IMR-90 (cell line): ENCODE measurements around the gene SLX9. TPM values are rescaled to one million over a fixed set of nuclear protein-coding genes. Genes with fewer than 3 reads are reported as not detected.
"Not testable (repeated sequence)": the region's sequence is repeated elsewhere in the genome, so short reads cannot be mapped to it uniquely, and the experiment has no call there.

Experiments used
- ATAC-seq: fragments of 200-7000 bp; cut with Tn5 transposase; 2 replicates; pipeline ENCODE4 v1.9.1; 2020; ENCODE audit warnings: low read depth, mild to moderate bottlenecking, moderate library complexity
- BruUV-seq: library from RNA; stranded (reverse); fragments of 400-500 nt; replicated peaks from 2 replicates; lab custom pipeline; 2021; lab: Mats Ljungman, UMichigan
- CTCF ChIA-PET: fragments of 300-600 bp; formaldehyde crosslinking; extraction: SDS; loops from one replicate; lab custom pipeline; 2021; ENCODE audit warnings: antibody characterized with exemption; lab: Yijun Ruan, JAX
- POLR2A ChIA-PET: fragments of 300-600 bp; sonication (Branson Sonifier 250); formaldehyde crosslinking; loops from one replicate; lab custom pipeline; 2022; ENCODE audit warnings: antibody characterized with exemption; ENCODE audit not compliant: unreplicated experiment; lab: Charles Lee
- DNase-seq: peaks from one replicate; pipeline ENCODE4 v3.0.0; 2013
- H2AFZ ChIP-seq: replicated peaks from 2 replicates; pipeline ENCODE3; 2013; ENCODE audit warnings: low read length, mild to moderate bottlenecking; ENCODE audit not compliant: poor library complexity
- H2AK5ac ChIP-seq: 2 replicates; pipeline ENCODE4 v1.6.1; 2013; ENCODE audit warnings: low read depth, low read length, inconsistent platforms
- H2AK9ac ChIP-seq: replicated peaks from 2 replicates; pipeline ENCODE3; 2013; ENCODE audit warnings: mild to moderate bottlenecking, low read depth, low read length, moderate library complexity; ENCODE audit not compliant: poor library complexity
- H2BK120ac ChIP-seq: 2 replicates; pipeline ENCODE4 v1.6.1; 2013; ENCODE audit warnings: low read depth, low read length, inconsistent platforms
- H2BK15ac ChIP-seq: 3 replicates; pipeline ENCODE4 v1.6.1; 2013; ENCODE audit warnings: low read depth, low read length, inconsistent platforms
- H2BK20ac ChIP-seq: 2 replicates; pipeline ENCODE4 v1.6.1; 2013; ENCODE audit warnings: low read depth, mild to moderate bottlenecking, inconsistent platforms, low read length, moderate library complexity
- H2BK5ac ChIP-seq: 2 replicates; pipeline ENCODE4 v1.6.1; 2013; ENCODE audit warnings: mild to moderate bottlenecking, low read depth, low read length, inconsistent platforms; ENCODE audit not compliant: poor library complexity, severe bottlenecking
- H3K14ac ChIP-seq: replicated peaks from 2 replicates; pipeline ENCODE4 v1.6.1; 2013; ENCODE audit warnings: low read depth, low read length, inconsistent platforms
- H3K18ac ChIP-seq: 2 replicates; pipeline ENCODE4 v1.6.1; 2013; ENCODE audit warnings: low read depth, low read length, control low read depth
- H3K23ac ChIP-seq: 2 replicates; pipeline ENCODE4 v1.6.1; 2013; ENCODE audit warnings: low read depth, low read length, inconsistent platforms
- H3K27ac ChIP-seq: 2 replicates; pipeline ENCODE4 v1.5.1; 2013; ENCODE audit warnings: mild to moderate bottlenecking, control low read depth, low read length; ENCODE audit not compliant: insufficient read depth
- H3K27me3 ChIP-seq: 2 replicates; pipeline ENCODE4 v1.6.1; 2013; ENCODE audit warnings: low read length; ENCODE audit not compliant: control insufficient read depth, insufficient read depth
- H3K36me3 ChIP-seq: 2 replicates; pipeline ENCODE4 v1.6.1; 2013; ENCODE audit warnings: low read length, mixed read lengths; ENCODE audit not compliant: control insufficient read depth, insufficient read depth
- H3K4ac ChIP-seq: 2 replicates; pipeline ENCODE4 v1.6.1; 2013; ENCODE audit warnings: low read depth, low read length, inconsistent platforms
- H3K4me1 ChIP-seq: 2 replicates; pipeline ENCODE4 v1.6.1; 2013; ENCODE audit warnings: low read length, mixed read lengths; ENCODE audit not compliant: control insufficient read depth, insufficient read depth
- H3K4me2 ChIP-seq: 2 replicates; pipeline ENCODE4 v1.6.1; 2013; ENCODE audit warnings: low read depth, mild to moderate bottlenecking, control low read depth, low read length, moderate library complexity
- H3K4me3 ChIP-seq: 2 replicates; pipeline ENCODE4 v1.5.1; 2013; ENCODE audit warnings: low read depth, mild to moderate bottlenecking, control low read depth, low read length, moderate library complexity; ENCODE audit not compliant: insufficient read depth
- H3K56ac ChIP-seq: 2 replicates; pipeline ENCODE4 v1.6.1; 2013; ENCODE audit warnings: low read length, inconsistent platforms; ENCODE audit not compliant: insufficient read depth; ENCODE audit errors: extremely low read depth
- H3K79me1 ChIP-seq, 2 experiments: 2 replicates each; pipeline ENCODE4 v1.6.1; 2013; ENCODE audit warnings: low read length in 2 of 2, inconsistent platforms in 1 of 2, low read depth in 1 of 2
- H3K9ac ChIP-seq: 2 replicates; pipeline ENCODE4 v1.6.1; 2013; ENCODE audit warnings: low read depth, low read length, control low read depth
- H3K9me1 ChIP-seq: 2 replicates; pipeline ENCODE4 v1.6.1; 2013; ENCODE audit warnings: low read length, inconsistent platforms; ENCODE audit not compliant: insufficient read depth
- H3K9me3 ChIP-seq: 2 replicates; pipeline ENCODE4 v1.6.1; 2013; ENCODE audit warnings: low read length; ENCODE audit not compliant: control insufficient read depth, insufficient read depth
- H4K20me1 ChIP-seq: 2 replicates; pipeline ENCODE4 v1.6.1; 2013; ENCODE audit warnings: low read length, inconsistent platforms; ENCODE audit not compliant: insufficient read depth
- H4K5ac ChIP-seq: 2 replicates; pipeline ENCODE4 v1.6.1; 2013; ENCODE audit warnings: mild to moderate bottlenecking, low read depth, low read length, control low read depth
- H4K8ac ChIP-seq, 2 experiments: 2 replicates each; pipeline ENCODE4 v1.6.1; 2013; ENCODE audit warnings: low read depth in 2 of 2, low read length in 2 of 2, control low read depth in 1 of 2, inconsistent platforms in 1 of 2
- H4K91ac ChIP-seq: 2 replicates; pipeline ENCODE4 v1.6.1; 2013; ENCODE audit warnings: low read depth, low read length, inconsistent platforms; ENCODE audit not compliant: insufficient read depth
- CTCF ChIP-seq: conservative IDR thresholded peaks from 2 replicates; pipeline ENCODE4 v1.5.1; 2012; ENCODE audit warnings: mild to moderate bottlenecking, low read depth, low read length, improper control_type of control experiment
- WGBS, 2 experiments: methylation state at CpG; one replicate each; pipeline versions ENCODE4 v1.1.5 to v1.1.7; 2013; ENCODE audit warnings: missing lambda C conversion rate in 2 of 2; ENCODE audit not compliant: insufficient read length in 1 of 2; ENCODE audit errors: extremely low coverage in 2 of 2; 5-methylcytosine and 5-hydroxymethylcytosine counted together
- dilution Hi-C: fragments of 300-500 bp; cut with HindIII; formaldehyde crosslinking; loops from one replicate; pipeline ENCODE4 v1.14.3; 2018; ENCODE audit warnings: low sequenced_read_pairs; ENCODE audit not compliant: unreplicated experiment
- in situ Hi-C: fragments of 300-500 bp; cut with MboI; formaldehyde crosslinking; loops from 3 replicates; pipeline ENCODE4 v1.14.3; 2019; ENCODE audit warnings: low sequenced_read_pairs, inconsistent platforms, mixed read lengths
- intact Hi-C: fragments of 100-400 bp; cut with micrococcal nuclease; formaldehyde crosslinking; loops from 2 replicates; pipeline ENCODE4 v1.10.0; 2022
- polyA plus RNA-seq, 3 experiments: library from polyadenylated mRNA; depleted of rRNA; stranded (reverse); fragments of >200 nt; gene quantifications; 2 replicates each; pipeline ENCODE4 v1.2.3, GENCODE V29; 2012; ENCODE audit warnings: low replicate concordance in 1 of 3
- total RNA-seq: library from RNA; depleted of rRNA; stranded (reverse); fragments of >200 nt; gene quantifications from 2 replicates; pipeline ENCODE4 v1.2.3, GENCODE V29; 2012

SLX9 gene
- total and polyA plus RNA-seq, 2 of the 4 experiments (the other 2 are of a cell fraction): 10.4 to 21.7 TPM

- TF ChIP-seq CTCF: no peak
Measured at GRCh38 chr21:44975720-44976555, 36.1 kb downstream of the SLX9 start (continued).

- H2AK9ac ChIP-seq, H2AK5ac ChIP-seq, DNase-seq, H4K8ac ChIP-seq, ATAC-seq, H2BK120ac ChIP-seq, H3K14ac ChIP-seq, POLR2A ChIA-PET, H3K27me3 ChIP-seq, H3K79me1 ChIP-seq, dilution Hi-C loops, H3K4ac ChIP-seq, BruUV-seq, H3K9ac ChIP-seq, H2BK20ac ChIP-seq, H3K27ac ChIP-seq, H3K18ac ChIP-seq, in situ Hi-C loops, CTCF ChIA-PET, H3K9me1 ChIP-seq, H3K56ac ChIP-seq, H3K4me3 ChIP-seq, H2BK5ac ChIP-seq, H2AFZ ChIP-seq, intact Hi-C loops, H4K91ac ChIP-seq, H4K5ac ChIP-seq, H4K20me1 ChIP-seq, H3K9me3 ChIP-seq, H3K23ac ChIP-seq, H3K4me2 ChIP-seq, H3K4me1 ChIP-seq, H2BK15ac ChIP-seq: not testable (repeated sequence)
- H3K36me3 ChIP-seq: peaks cover 27% of the 10 kb centered on the region
- 100% methylated on average over 1 of the region's 25 CpGs; no CpG with 5 or more reads in 1 of the 2 experiments for WGBS, 2 experiments
Measured at GRCh38 chr21:44976556-44977393, 36.9 kb downstream of the SLX9 start.
